Heart left ventricle (tissue), 16 donors: ENCODE measurements around the gene HTT. TPM values are rescaled to one million over a fixed set of nuclear protein-coding genes. Genes with fewer than 3 reads are reported as not detected.

ENCODE experiments used
- ATAC-seq, 4 donors: fragments of 200-7000 bp; cut with Tn5 transposase; one replicate each; pipeline ENCODE4 v1.9.1; 2020 to 2022; ENCODE audit warnings: moderate library complexity in 4 of 4, mild to moderate bottlenecking in 3 of 4, moderate number of reproducible peaks in 1 of 4
- DNase-seq, 5 donors: peaks; one replicate each; pipeline ENCODE4 v3.0.0-alpha.2; 2020
- H3K27ac ChIP-seq, 12 donors: fragments of 200-600 bp; sonication (generic) in 4 of 12; one replicate each; pipeline versions ENCODE4 v1.5.0 to v1.8.0; 2016 to 2022; ENCODE audit warnings: mild to moderate bottlenecking in 2 of 12
- H3K27me3 ChIP-seq, 9 donors: fragments of 200-600 bp; sonication (generic) in 2 of 9; one replicate each; pipeline versions ENCODE4 v1.5.1 to v1.8.0; 2016 to 2022; ENCODE audit warnings: mild to moderate bottlenecking in 3 of 9
- H3K36me3 ChIP-seq, 9 donors: fragments of 200-600 bp; sonication (generic) in 2 of 9; one replicate each; pipeline versions ENCODE4 v1.5.0 to v1.8.0; 2018 to 2022; ENCODE audit warnings: mild to moderate bottlenecking in 2 of 9
- H3K4me1 ChIP-seq, 12 donors: fragments of 200-600 bp; sonication (generic) in 4 of 12; one replicate each; pipeline versions ENCODE4 v1.5.0 to v1.8.0; 2016 to 2022; ENCODE audit warnings: mild to moderate bottlenecking in 3 of 12
- H3K4me3 ChIP-seq, 12 donors: fragments of 200-600 bp; sonication (generic) in 4 of 12; one replicate each; pipeline versions ENCODE4 v1.5.0 to v1.8.0; 2017 to 2022; ENCODE audit warnings: mild to moderate bottlenecking in 9 of 12, moderate library complexity in 4 of 12
- H3K9me3 ChIP-seq, 12 donors: fragments of 200-600 bp; sonication (generic) in 4 of 12; one replicate each; pipeline versions ENCODE4 v1.5.0 to v1.8.0; 2016 to 2022; ENCODE audit warnings: mild to moderate bottlenecking in 1 of 12
- POLR2A ChIP-seq, 2 donors: fragments of 450-650 bp; IDR thresholded peaks; one replicate each; pipeline ENCODE4 v1.6.1; 2017; ENCODE audit warnings: antibody characterized with exemption in 2 of 2, mild to moderate bottlenecking in 2 of 2, moderate library complexity in 2 of 2
- WGBS, 4 donors: extraction: QIAGEN DNeasy Blood & Tissue Kit in 2 of 4; methylation state at CpG; one replicate each; pipeline versions ENCODE4 v1.1.5 to v1.1.7; 2013 to 2018; 5-methylcytosine and 5-hydroxymethylcytosine counted together
- intact Hi-C, 10 donors: fragments of 100-400 bp; cut with DNase I; formaldehyde crosslinking; loops; one replicate each; pipeline versions ENCODE4 v1.11.1 to v1.14.2; 2022
- polyA plus RNA-seq, 2 donors: library from polyadenylated mRNA; stranded (reverse); fragments of 200-250 nt; gene quantifications; one replicate each; pipeline ENCODE4 v1.2.3, GENCODE V29; 2013
- total RNA-seq, 9 donors: library from RNA; depleted of rRNA in 2 of 9; stranded (reverse); fragments of >200 nt in 2 of 9; fragmentation: NEBNext Ultra II Directional in 3 of 9; extraction: Animal tissue kit (Norgen Biotek cat#: 25700) in 3 of 9; gene quantifications; one replicate each; pipeline versions ENCODE4 v1.1.0 to v1.2.4, GENCODE V29; 2016 to 2023
- TF ChIP-seq, protein P1 (sequence below), 12 donors: fragments of 200-600 bp; sonication (generic) in 4 of 12; IDR thresholded peaks; one replicate each; pipeline versions ENCODE4 v1.5.0 to v1.8.0; 2018 to 2022; ENCODE audit warnings: antibody characterized with exemption in 12 of 12, mild to moderate bottlenecking in 5 of 12
- donor health status: ischemic (EF 13 %, LVEDD 7.1; RV severe dilation, severe dysfunction).
- donor health status: healthy with polysubstance abuse.
- donor health status: DM: no; HTN: yes; CAD: no.
- donor health status: DM: no; HTN: no; CAD: no.
- donor health status: ischemic (EF 25% LVEDD 6.9; RV normal size, moderate dysfunction).
- donor health status: ischemic (EF 25% LVEDD 5.7; RV mildly dilated, moderate dysfunction).
- donor health status: healthy.
- donor health status: DM: yes; HTN: yes; CAD: no.
- donor health status: ischemic (EF 35%, LVEDD 5.7; RV mildly dilated, moderate dysfunction).
- donor health status: nonischemic (EF 11% LVEDD 7.7; RV severe dilation, severe dysfunction).
- donor health status: DM: yes; HTN: yes; CAD: no.
- donor health status: PGD.
- donor health status: ischemic (EF 29% LVEDD 5.4; RV normal size, mild dysfunction).
- donor health status: nonischemic (EF 23%, LVEDD 6.1; RV moderate dilation, normal function).

Gene HTT
- total and polyA plus RNA-seq, 11 donors: 13.9 to 122 (median 25.1) TPM

DNA sequence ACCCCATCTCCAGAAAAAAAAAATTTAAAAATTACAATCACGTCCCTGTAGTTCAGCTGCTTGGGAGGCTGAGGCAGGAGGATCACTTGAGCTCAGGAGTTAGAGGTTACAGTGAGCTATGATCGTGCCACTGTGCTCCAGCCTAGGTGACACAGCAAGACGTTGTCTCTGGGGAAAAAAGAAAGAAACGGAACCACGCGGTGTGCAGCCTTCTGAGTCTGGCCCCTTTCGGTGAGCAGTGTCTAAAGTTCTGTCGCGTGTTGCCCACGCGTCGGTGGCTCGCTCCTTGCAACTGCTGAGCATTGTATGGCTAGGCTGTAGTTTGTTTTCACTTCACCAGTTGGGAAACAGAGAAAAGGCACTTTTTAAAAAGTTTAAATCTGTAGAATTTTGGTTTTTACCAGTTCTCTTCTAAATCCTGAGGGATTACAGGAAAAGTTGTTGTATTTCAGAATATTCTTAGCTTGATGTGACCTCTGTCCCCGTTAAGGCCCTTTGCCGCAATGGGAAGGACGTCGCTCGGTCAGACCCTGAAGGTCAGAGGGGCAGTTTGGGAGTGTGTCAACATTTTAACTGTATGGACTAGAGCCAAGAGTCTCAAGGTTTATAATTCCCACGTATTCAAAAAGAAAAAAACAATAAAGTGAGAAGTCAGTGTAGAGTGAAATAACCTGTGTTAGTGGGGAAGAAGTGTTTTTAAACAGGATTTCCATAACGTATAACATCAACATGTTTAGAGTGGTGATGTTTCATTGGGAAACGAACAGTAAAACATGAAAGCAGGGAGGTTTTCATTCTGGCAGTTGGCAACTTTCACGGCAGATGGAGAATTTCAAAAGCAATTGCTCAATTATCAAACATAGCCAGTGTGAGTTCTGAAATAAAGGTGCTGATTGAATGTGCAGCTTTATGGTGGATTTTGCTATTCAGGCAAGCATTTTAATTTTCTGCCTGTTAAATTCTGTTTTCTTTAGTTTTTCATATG lies 128.6 kb downstream of the HTT start:
- Histone ChIP-seq H3K9me3 (no peaks in the 10 kb centered on the region), H3K4me1 (peaks cover 0 to 43% (median 0%) of the 10 kb centered on the region in 12 donors), H3K4me3 (no peak overlapping the region), H3K27me3 (no peaks in the 10 kb centered on the region), H3K27ac (peak overlapping the region in 6 of 12 donors; percentile 0 to 75 (median 10)), H3K36me3 (peaks cover 0 to 71% (median 51%) of the 10 kb centered on the region in 9 donors)
- no peak for TF ChIP-seq POLR2A (IDR thresholded peaks at IDR 0.05)
- TF ChIP-seq, protein P1, sequence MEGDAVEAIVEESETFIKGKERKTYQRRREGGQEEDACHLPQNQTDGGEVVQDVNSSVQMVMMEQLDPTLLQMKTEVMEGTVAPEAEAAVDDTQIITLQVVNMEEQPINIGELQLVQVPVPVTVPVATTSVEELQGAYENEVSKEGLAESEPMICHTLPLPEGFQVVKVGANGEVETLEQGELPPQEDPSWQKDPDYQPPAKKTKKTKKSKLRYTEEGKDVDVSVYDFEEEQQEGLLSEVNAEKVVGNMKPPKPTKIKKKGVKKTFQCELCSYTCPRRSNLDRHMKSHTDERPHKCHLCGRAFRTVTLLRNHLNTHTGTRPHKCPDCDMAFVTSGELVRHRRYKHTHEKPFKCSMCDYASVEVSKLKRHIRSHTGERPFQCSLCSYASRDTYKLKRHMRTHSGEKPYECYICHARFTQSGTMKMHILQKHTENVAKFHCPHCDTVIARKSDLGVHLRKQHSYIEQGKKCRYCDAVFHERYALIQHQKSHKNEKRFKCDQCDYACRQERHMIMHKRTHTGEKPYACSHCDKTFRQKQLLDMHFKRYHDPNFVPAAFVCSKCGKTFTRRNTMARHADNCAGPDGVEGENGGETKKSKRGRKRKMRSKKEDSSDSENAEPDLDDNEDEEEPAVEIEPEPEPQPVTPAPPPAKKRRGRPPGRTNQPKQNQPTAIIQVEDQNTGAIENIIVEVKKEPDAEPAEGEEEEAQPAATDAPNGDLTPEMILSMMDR (IDR thresholded peaks at IDR 0.05): no peak
- intact Hi-C loops: loop anchor here in 1 of 10 donors (10.0 kb wide), 1 partner anchor 242 kb away; the partner anchor contains the start of gene HGFAC
- no peak for ATAC-seq
- no peak for DNase-seq
- WGBS, 4 donors: 80 to 85% (median 83%) methylated on average over 22 of the region's 22 CpGs

DNA sequence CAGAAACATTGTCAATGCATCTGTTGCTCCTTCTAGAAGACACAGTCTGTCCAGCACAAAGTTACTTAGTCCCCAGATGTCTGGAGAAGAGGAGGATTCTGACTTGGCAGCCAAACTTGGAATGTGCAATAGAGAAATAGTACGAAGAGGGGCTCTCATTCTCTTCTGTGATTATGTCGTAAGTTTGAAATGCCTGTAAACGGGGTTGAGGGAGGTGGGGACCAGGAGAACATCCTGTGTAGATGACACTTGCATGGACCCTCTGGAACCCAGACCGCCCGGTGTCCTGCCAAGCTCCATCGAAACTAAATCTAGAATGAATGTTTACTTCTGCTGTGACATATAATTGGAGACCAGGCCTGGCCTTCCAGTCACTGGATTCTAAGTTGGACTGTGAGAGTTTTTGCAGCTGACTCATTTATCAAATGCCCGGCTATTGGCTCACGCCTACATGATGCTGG lies 129.5 kb downstream of the HTT start:
- Histone ChIP-seq H3K9me3 (no peaks in the 10 kb centered on the region), H3K27me3 (no peaks in the 10 kb centered on the region), H3K4me3 (no peak overlapping the region), H3K4me1 (peaks cover 0 to 43% (median 0%) of the 10 kb centered on the region in 12 donors), H3K36me3 (peaks cover 0 to 78% (median 52%) of the 10 kb centered on the region in 9 donors), H3K27ac (peak overlapping the region in 6 of 12 donors; percentile 5 to 75 (median 28))
- peak in 1 of 5 donors; percentile 35 for DNase-seq
- WGBS, 4 donors: 70 to 80% (median 75%) methylated on average over 8 of the region's 8 CpGs
- ATAC-seq: peak; percentile 32 to 52 (median 38)
- intact Hi-C loops: loop anchor here in 1 of 10 donors (10.0 kb wide), 1 partner anchor 241 kb away; the partner anchor contains the start of gene HGFAC
- TF ChIP-seq POLR2A (IDR thresholded peaks at IDR 0.05): no peak
- TF ChIP-seq, protein P1 (IDR thresholded peaks at IDR 0.05): no peak

DNA sequence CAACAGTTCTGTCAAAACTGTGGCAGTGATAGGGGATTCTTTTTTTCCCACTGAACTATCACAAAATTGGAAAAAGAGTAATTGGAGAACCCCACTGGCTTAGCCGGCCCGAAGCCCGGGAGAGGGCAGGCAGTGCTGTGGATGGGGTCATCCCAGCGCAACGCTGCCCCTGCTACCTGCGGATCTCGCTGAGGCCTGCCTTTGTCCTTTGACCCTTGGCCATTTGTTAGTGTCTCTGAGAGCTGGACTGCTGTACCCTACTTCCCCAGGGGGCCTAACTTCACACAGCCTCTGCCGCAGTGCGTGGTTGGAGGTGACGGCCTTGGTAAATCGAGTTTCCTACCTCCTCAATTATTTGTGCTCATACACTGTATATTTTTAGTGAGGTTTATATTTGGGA lies 131.5 kb downstream of the HTT start:
- no peak for ATAC-seq
- intact Hi-C loops: loop anchor here in 1 of 10 donors (10.0 kb wide), 1 partner anchor 239 kb away; the partner anchor contains the start of gene HGFAC
- H3K9me3 ChIP-seq: no peaks in the 10 kb centered on the region
- no peak overlapping the region for H3K27ac ChIP-seq
- WGBS, 4 donors: 89 to 96% (median 94%) methylated on average over 11 of the region's 11 CpGs
- TF ChIP-seq, protein P1 (IDR thresholded peaks at IDR 0.05): no peak
- TF ChIP-seq POLR2A (IDR thresholded peaks at IDR 0.05): no peak
- peaks cover 0 to 83% (median 53%) of the 10 kb centered on the region in 9 donors for H3K36me3 ChIP-seq
- no peak for DNase-seq
- H3K4me1 ChIP-seq: peaks cover 0 to 38% (median 0%) of the 10 kb centered on the region in 12 donors
- no peak overlapping the region for H3K4me3 ChIP-seq
- H3K27me3 ChIP-seq: no peaks in the 10 kb centered on the region
